Testis (tissue), 3 donors: Measurements from ENCODE around the gene PYHIN1. TPM values are rescaled to one million over a fixed set of nuclear protein-coding genes. Genes with fewer than 3 reads are reported as not detected.
A peak's percentile ranks its signal among the peaks of the same experiment; 100 is the strongest.
"Not testable (repeated sequence)": the region's sequence is repeated elsewhere in the genome, so short reads cannot be mapped to it uniquely, and the experiment has no call there.

ENCODE experiments used
- DNase-seq: peaks from one replicate; pipeline ENCODE4 v3.0.0-alpha.2; 2019
- H3K27ac ChIP-seq, 2 donors: fragments of 200-600 bp; sonication (generic); one replicate each; pipeline ENCODE4 v1.5.1; 2019
- H3K27me3 ChIP-seq: fragments of 200-600 bp; sonication (generic); one replicate; pipeline ENCODE4 v1.5.1; 2019
- H3K36me3 ChIP-seq: fragments of 200-600 bp; sonication (generic); one replicate; pipeline ENCODE4 v1.5.1; 2017; ENCODE audit warnings: low read depth; ENCODE audit errors: missing control alignments
- H3K4me1 ChIP-seq: fragments of 200-600 bp; sonication (generic); one replicate; pipeline ENCODE4 v1.5.1; 2019
- H3K4me3 ChIP-seq, 2 donors: fragments of 200-600 bp; sonication (generic); one replicate each; pipeline ENCODE4 v1.5.1; 2017 to 2019
- H3K9me3 ChIP-seq: fragments of 200-600 bp; sonication (generic); one replicate; pipeline ENCODE4 v1.5.1; 2017
- POLR2A ChIP-seq: fragments of 450-650 bp; IDR thresholded peaks from one replicate; pipeline ENCODE4 v1.6.1; 2017; ENCODE audit warnings: antibody characterized with exemption, mild to moderate bottlenecking, moderate library complexity
- WGBS, 2 donors: methylation state at CpG; one replicate each; pipeline ENCODE4 v1.1.5; 2018; 5-methylcytosine and 5-hydroxymethylcytosine counted together
- intact Hi-C: fragments of 100-400 bp; cut with DNase I; formaldehyde crosslinking; loops from one replicate; pipeline ENCODE4 v1.15.1; 2023; ENCODE audit warnings: low total_unique reads
- polyA plus RNA-seq: library from polyadenylated mRNA; stranded (reverse); fragments of 350-450 nt; fragmentation: Illumina TruSeq; extraction: RNeasy Lipid Tissue Mini Kit (QIAGEN cat#74804); gene quantifications from one replicate; pipeline ENCODE4 v1.2.3, GENCODE V29; 2014; ENCODE audit warnings: low read depth, low replicate concordance; ENCODE audit not compliant: insufficient read depth
- total RNA-seq, 2 donors: library from RNA; depleted of rRNA; stranded (reverse); fragments of >200 nt; gene quantifications; one replicate each; pipeline ENCODE4 v1.2.3, GENCODE V29; 2016
- TF ChIP-seq, protein P1 (sequence below), 3 experiments: fragments of 450-650 bp in 2 of 3; fragments of 200-600 bp in 1 of 3; sonication (generic) in 1 of 3; IDR thresholded peaks; one replicate each; pipeline ENCODE4 v1.5.1; 2016 to 2019; ENCODE audit warnings: antibody characterized with exemption in 3 of 3, mild to moderate bottlenecking in 2 of 3, moderate library complexity in 1 of 3

PYHIN1 gene
- total and polyA plus RNA-seq, 3 donors from 2014 or later = 0.56 to 1.2 (median 0.58) TPM

DNA sequence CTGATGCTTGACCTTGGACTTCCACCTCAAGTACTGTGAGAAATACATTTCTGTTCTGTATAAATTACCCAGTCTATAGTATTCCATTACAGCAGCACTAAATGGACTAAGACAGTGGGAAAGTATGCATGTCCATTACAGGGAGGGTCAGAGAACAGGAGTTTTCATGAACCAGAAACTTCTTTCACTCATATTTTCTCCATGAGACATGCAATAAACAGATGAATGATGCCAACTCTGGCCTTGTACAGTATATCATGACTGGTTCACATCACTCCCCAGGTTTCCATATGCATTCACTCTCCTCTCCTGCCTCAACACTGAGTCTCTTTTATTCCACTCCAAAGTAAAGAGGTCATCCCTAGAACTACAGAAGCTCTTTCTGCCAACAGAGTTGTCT is 73.8 kb downstream of the PYHIN1 start:
- no peak for DNase-seq
- no peaks in the 10 kb centered on the region for H3K27me3 ChIP-seq
- TF ChIP-seq POLR2A = no peak
- H3K4me3 ChIP-seq = no peak overlapping the region
- no peaks in the 10 kb centered on the region for H3K9me3 ChIP-seq
- H3K4me1 ChIP-seq = peaks cover 20% of the 10 kb centered on the region
- intact Hi-C loops = no loop called here
- peak overlapping the region in 1 of 2 donors; percentile 3 for H3K27ac ChIP-seq
- H3K36me3 ChIP-seq = no peaks in the 10 kb centered on the region

DNA sequence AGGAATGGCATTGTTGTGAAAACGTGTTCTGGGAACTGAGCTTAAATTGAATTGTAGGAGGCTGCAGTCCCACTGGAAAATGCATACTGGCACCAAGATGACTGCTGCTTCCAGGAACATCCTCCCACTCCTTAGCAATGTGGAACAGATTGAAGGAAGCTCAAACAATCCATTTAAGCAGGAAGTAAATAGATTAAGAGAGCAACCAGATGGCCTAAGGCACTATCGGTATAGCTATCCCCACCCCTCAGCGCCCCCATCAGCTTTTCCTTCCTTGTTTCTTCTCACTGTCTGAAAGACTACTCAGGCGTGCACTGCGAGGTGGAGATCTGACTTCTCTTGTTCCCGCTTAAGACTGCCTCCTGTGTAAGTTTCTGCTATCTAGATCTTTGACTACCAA is 74.3 kb downstream of the PYHIN1 start:
- Histone ChIP-seq H3K4me3 (no peak overlapping the region), H3K27ac (peak overlapping the region; percentile 3 to 27), H3K27me3 (no peaks in the 10 kb centered on the region), H3K4me1 (peaks cover 20% of the 10 kb centered on the region), H3K36me3 (no peaks in the 10 kb centered on the region), H3K9me3 (no peaks in the 10 kb centered on the region)
- TF ChIP-seq, protein P1, sequence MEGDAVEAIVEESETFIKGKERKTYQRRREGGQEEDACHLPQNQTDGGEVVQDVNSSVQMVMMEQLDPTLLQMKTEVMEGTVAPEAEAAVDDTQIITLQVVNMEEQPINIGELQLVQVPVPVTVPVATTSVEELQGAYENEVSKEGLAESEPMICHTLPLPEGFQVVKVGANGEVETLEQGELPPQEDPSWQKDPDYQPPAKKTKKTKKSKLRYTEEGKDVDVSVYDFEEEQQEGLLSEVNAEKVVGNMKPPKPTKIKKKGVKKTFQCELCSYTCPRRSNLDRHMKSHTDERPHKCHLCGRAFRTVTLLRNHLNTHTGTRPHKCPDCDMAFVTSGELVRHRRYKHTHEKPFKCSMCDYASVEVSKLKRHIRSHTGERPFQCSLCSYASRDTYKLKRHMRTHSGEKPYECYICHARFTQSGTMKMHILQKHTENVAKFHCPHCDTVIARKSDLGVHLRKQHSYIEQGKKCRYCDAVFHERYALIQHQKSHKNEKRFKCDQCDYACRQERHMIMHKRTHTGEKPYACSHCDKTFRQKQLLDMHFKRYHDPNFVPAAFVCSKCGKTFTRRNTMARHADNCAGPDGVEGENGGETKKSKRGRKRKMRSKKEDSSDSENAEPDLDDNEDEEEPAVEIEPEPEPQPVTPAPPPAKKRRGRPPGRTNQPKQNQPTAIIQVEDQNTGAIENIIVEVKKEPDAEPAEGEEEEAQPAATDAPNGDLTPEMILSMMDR (IDR thresholded peaks at IDR 0.05) = no peak
- no peak for TF ChIP-seq POLR2A
- intact Hi-C loops = no loop called here
- DNase-seq = no peak
- 41 to 43% methylated on average over 6 of the region's 6 CpGs for WGBS, 2 donors

DNA sequence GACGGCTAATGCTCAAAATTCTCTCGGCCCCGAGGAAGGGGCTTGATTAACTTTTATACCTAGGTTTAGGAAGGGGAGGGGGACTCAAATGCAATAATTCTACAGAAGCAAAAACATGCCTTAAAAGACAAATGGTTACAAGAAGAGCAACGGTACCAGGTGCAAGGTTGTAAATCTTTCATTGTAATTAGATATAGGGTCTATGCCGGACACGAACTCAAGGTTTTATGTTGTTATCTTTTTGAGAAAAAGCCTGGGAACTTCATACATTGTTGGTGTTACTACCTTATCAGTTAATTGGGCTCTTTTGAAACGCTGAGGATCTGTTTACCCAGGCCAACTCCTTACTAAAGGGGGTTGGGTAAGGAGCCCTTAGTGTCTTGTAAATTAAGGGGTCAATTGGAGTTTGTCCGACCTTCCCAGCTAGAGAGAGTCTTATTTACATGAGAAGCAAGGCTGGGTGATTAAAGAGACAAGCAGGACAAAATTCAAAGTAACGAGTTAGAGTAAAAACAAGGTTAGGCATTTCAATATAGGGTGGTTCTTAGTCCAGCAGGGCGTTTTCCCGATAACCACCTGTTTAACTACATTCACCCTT is 75.0 kb downstream of the PYHIN1 start:
- intact Hi-C loops, H3K9me3 ChIP-seq, DNase-seq, H3K4me3 ChIP-seq, H3K27me3 ChIP-seq, H3K36me3 ChIP-seq: not testable (repeated sequence)
- H3K4me1 ChIP-seq = peaks cover 17% of the 10 kb centered on the region
- peak overlapping the region in 1 of 2 donors; percentile 27 for H3K27ac ChIP-seq
- WGBS, 2 donors = 49 to 51% methylated on average over 11 of the region's 11 CpGs

DNA sequence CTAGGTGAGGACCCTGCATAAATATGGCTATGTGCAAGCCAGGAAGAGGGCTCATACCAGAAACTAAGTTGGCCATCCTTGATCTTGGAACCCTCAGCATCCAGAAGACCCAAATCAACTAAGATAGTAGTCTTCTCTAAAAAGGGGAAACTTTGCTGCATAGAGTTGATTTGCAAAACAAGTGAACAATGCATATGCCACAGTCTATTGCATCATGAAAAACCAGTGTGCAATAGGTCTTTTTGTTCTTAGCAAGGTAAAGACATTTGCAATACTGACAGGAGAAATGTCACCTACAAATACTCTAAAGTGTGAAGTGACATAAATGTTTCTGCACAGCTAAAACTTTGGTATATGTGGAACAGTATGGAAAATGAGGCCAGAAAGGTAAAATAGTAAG is 76.4 kb downstream of the PYHIN1 start:
- H3K27ac ChIP-seq = no peak overlapping the region
- TF ChIP-seq POLR2A = no peak
- TF ChIP-seq, protein P1 (IDR thresholded peaks at IDR 0.05) = no peak
- H3K9me3 ChIP-seq = no peaks in the 10 kb centered on the region
- no peak overlapping the region for H3K4me3 ChIP-seq
- no peak for DNase-seq
- no peaks in the 10 kb centered on the region for H3K36me3 ChIP-seq
- H3K27me3 ChIP-seq = no peaks in the 10 kb centered on the region
- intact Hi-C loops = no loop called here
- peaks cover 11% of the 10 kb centered on the region for H3K4me1 ChIP-seq

DNA sequence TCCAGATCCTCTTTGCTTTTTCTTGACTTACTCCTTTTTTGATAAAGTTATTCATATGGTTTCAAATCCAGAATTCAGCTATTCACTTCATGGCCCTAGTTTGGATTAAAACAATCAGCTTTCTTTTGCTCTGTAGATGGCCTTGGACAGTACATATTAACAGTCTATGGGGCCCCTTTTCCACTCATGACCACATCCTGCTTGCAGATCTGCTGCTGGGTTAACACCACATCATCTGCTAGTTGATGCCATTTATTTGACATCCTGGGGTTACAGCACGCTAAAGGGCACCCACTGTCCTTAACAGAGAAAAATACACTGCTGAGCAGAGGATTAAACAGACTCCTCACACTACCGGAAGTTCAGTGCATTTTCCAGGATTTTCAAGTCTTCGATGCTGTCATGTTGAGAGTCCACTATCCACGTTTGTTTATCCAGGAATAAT is 77.4 kb downstream of the PYHIN1 start:
- Histone ChIP-seq H3K27me3 (no peaks in the 10 kb centered on the region), H3K4me1 (peaks cover 11% of the 10 kb centered on the region), H3K4me3 (no peak overlapping the region), H3K27ac (peak overlapping the region; percentile 73 to 89), H3K36me3 (no peaks in the 10 kb centered on the region), H3K9me3 (no peaks in the 10 kb centered on the region)
- DNase-seq = no peak
- intact Hi-C loops = no loop called here
- 52 to 57% methylated on average over 4 of the region's 4 CpGs for WGBS, 2 donors
- no peak for TF ChIP-seq POLR2A
- TF ChIP-seq, protein P1 (IDR thresholded peaks at IDR 0.05) = no peak

DNA sequence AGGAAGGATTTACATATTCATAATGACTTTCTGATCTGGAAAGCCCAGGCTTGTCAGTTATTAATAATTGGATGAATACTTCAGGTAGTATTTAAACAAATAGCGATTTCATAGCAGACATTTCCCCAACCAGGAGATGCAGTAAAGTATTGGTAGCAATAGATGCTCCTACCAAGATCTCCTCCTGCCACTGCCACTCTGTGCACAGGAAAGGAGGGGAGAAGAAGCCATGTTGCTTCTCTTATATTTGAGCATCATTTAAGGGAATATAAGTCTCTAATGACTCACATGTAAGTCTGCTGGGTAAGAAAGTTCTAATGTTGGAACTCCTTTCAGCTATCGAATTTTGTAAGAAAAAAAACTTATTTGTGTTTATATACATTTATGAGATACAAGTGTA is 77.9 kb downstream of the PYHIN1 start:
- DNase-seq = no peak
- WGBS, 2 donors = 63 to 64% methylated on average over 2 of the region's 2 CpGs
- Histone ChIP-seq H3K4me1 (peaks cover 11% of the 10 kb centered on the region), H3K36me3 (no peaks in the 10 kb centered on the region), H3K27me3 (no peaks in the 10 kb centered on the region), H3K9me3 (no peaks in the 10 kb centered on the region), H3K27ac (peak overlapping the region; percentile 73 to 89), H3K4me3 (peak overlapping the region in 1 of 2 donors; percentile 53)
- TF ChIP-seq POLR2A = no peak
- TF ChIP-seq, protein P1 (IDR thresholded peaks at IDR 0.05) = no peak
- intact Hi-C loops = no loop called here
